ENCODE data around the gene HSPB2. TPM values are rescaled to one million over a fixed set of nuclear protein-coding genes. Genes with fewer than 3 reads are reported as not detected.

HSPB2 gene
- total and polyA plus RNA-seq, 5 donors from 2014 or later: not detected

- Histone ChIP-seq H3K9me3 (ENCODE audit: control insufficient read depth in 2 of 2, low read length in 2 of 2) (no peaks in the 10 kb centered on the region), H3K4me3 (ENCODE audit: low read depth, low read length) (no peak overlapping the region), H3K36me3 (ENCODE audit: control insufficient read depth, insufficient read depth, low read length) (no peaks in the 10 kb centered on the region), H3K27ac (ENCODE audit: insufficient read depth, low read length, poor library complexity, severe bottlenecking) (no peak overlapping the region), H3K27me3 (ENCODE audit: control insufficient read depth, insufficient read depth, low read length) (peaks cover 22% of the 10 kb centered on the region), H3K4me1 (ENCODE audit: control insufficient read depth, insufficient read depth, low read length, poor library complexity, severe bottlenecking) (no peaks in the 10 kb centered on the region)
- no peaks in the 10 kb centered on the region for H3K9me3 Mint-ChIP-seq
- peaks cover 58% of the 10 kb centered on the region for H3K27me3 Mint-ChIP-seq
- no peak for DNase-seq
- H3K36me3 Mint-ChIP-seq: no peaks in the 10 kb centered on the region
- H3K4me3 Mint-ChIP-seq: no peak overlapping the region
- ATAC-seq (ENCODE audit: low read depth in 2 of 2): no peak
- H3K4me1 Mint-ChIP-seq: no peaks in the 10 kb centered on the region
- H3K27ac Mint-ChIP-seq: no peak overlapping the region
Observed at GRCh38 chr11:111909378-111909777, 3.2 kb upstream of the HSPB2 start.

GRCh38 chr11:111910676-111911562, 1.6 kb upstream of the HSPB2 start:
- Mint-ChIP-seq H3K27me3 (peaks cover 61% of the 10 kb centered on the region), H3K4me3 (no peak overlapping the region), H3K4me1 (no peaks in the 10 kb centered on the region), H3K36me3 (no peaks in the 10 kb centered on the region), H3K27ac (no peak overlapping the region), H3K9me3 (no peaks in the 10 kb centered on the region)
- Histone ChIP-seq H3K27ac (ENCODE audit: insufficient read depth, low read length, poor library complexity, severe bottlenecking) (no peak overlapping the region), H3K4me3 (ENCODE audit: low read depth, low read length) (no peak overlapping the region), H3K36me3 (ENCODE audit: control insufficient read depth, insufficient read depth, low read length) (no peaks in the 10 kb centered on the region), H3K4me1 (ENCODE audit: control insufficient read depth, insufficient read depth, low read length, poor library complexity, severe bottlenecking) (no peaks in the 10 kb centered on the region), H3K27me3 (ENCODE audit: control insufficient read depth, insufficient read depth, low read length) (peaks cover 22% of the 10 kb centered on the region), H3K9me3 (ENCODE audit: control insufficient read depth in 2 of 2, low read length in 2 of 2) (no peaks in the 10 kb centered on the region)
- no peak for DNase-seq
- no peak for ATAC-seq (ENCODE audit: low read depth in 2 of 2)

GRCh38 chr11:111911563-111912401, 752 bp upstream of the HSPB2 start, which contains the start of gene CRYAB:
TSS of gene CRYAB (minus strand) at chr11:111911770. CDS start at chr11:111911724, 46 bp downstream.
- H3K27ac Mint-ChIP-seq: no peak within 1 kb of the TSS
- peaks cover 67% of the 10 kb centered on the region for H3K27me3 Mint-ChIP-seq
- no peak within 1 kb of the TSS for H3K4me3 Mint-ChIP-seq
- Histone ChIP-seq H3K36me3 (ENCODE audit: control insufficient read depth, insufficient read depth, low read length) (no peaks in the 10 kb centered on the region), H3K4me1 (ENCODE audit: control insufficient read depth, insufficient read depth, low read length, poor library complexity, severe bottlenecking) (no peaks in the 10 kb centered on the region), H3K4me3 (ENCODE audit: low read depth, low read length) (no peak within 1 kb of the TSS), H3K27ac (ENCODE audit: insufficient read depth, low read length, poor library complexity, severe bottlenecking) (no peak within 1 kb of the TSS), H3K27me3 (ENCODE audit: control insufficient read depth, insufficient read depth, low read length) (peaks cover 23% of the 10 kb centered on the region), H3K9me3 (ENCODE audit: control insufficient read depth in 2 of 2, low read length in 2 of 2) (no peaks in the 10 kb centered on the region)
- ATAC-seq (ENCODE audit: low read depth in 2 of 2) (no peak), DNase-seq (no peak)
- H3K4me1 Mint-ChIP-seq: no peaks in the 10 kb centered on the region
- no peaks in the 10 kb centered on the region for H3K9me3 Mint-ChIP-seq
- no peaks in the 10 kb centered on the region for H3K36me3 Mint-ChIP-seq

GRCh38 chr11:111913031-111913861, 712 bp downstream of the HSPB2 start:
- Mint-ChIP-seq H3K4me3 (no peak overlapping the region), H3K9me3 (no peaks in the 10 kb centered on the region), H3K27ac (peak overlapping the region in 1 of 3 donors; percentile 9), H3K27me3 (peaks cover 71% of the 10 kb centered on the region), H3K36me3 (no peaks in the 10 kb centered on the region), H3K4me1 (peaks cover 0 to 1% (median 0%) of the 10 kb centered on the region in 4 donors)
- DNase-seq (no peak), ATAC-seq (ENCODE audit: low read depth in 2 of 2) (no peak)
- Histone ChIP-seq H3K27me3 (ENCODE audit: control insufficient read depth, insufficient read depth, low read length) (peaks cover 21% of the 10 kb centered on the region), H3K36me3 (ENCODE audit: control insufficient read depth, insufficient read depth, low read length) (no peaks in the 10 kb centered on the region), H3K4me1 (ENCODE audit: control insufficient read depth, insufficient read depth, low read length, poor library complexity, severe bottlenecking) (no peaks in the 10 kb centered on the region), H3K27ac (ENCODE audit: insufficient read depth, low read length, poor library complexity, severe bottlenecking) (no peak overlapping the region), H3K4me3 (ENCODE audit: low read depth, low read length) (no peak overlapping the region), H3K9me3 (ENCODE audit: control insufficient read depth in 2 of 2, low read length in 2 of 2) (no peaks in the 10 kb centered on the region)

- H3K27ac ChIP-seq (ENCODE audit: insufficient read depth, low read length, poor library complexity, severe bottlenecking): no peak overlapping the region
- Mint-ChIP-seq H3K27ac (peak overlapping the region in 1 of 3 donors; percentile 9), H3K27me3 (peaks cover 71% of the 10 kb centered on the region), H3K9me3 (peaks cover 0 to under 1% (median 0%) of the 10 kb centered on the region in 7 donors), H3K4me1 (peaks cover 0 to 2% (median 0%) of the 10 kb centered on the region in 4 donors), H3K4me3 (no peak overlapping the region), H3K36me3 (no peaks in the 10 kb centered on the region)
- peaks cover 20% of the 10 kb centered on the region for H3K27me3 ChIP-seq (ENCODE audit: control insufficient read depth, insufficient read depth, low read length)
- no peaks in the 10 kb centered on the region for H3K9me3 ChIP-seq (ENCODE audit: control insufficient read depth in 2 of 2, low read length in 2 of 2)
- ATAC-seq (ENCODE audit: low read depth in 2 of 2) (no peak), DNase-seq (no peak)
- H3K4me1 ChIP-seq (ENCODE audit: control insufficient read depth, insufficient read depth, low read length, poor library complexity, severe bottlenecking): no peaks in the 10 kb centered on the region
- no peaks in the 10 kb centered on the region for H3K36me3 ChIP-seq (ENCODE audit: control insufficient read depth, insufficient read depth, low read length)
- no peak overlapping the region for H3K4me3 ChIP-seq (ENCODE audit: low read depth, low read length)
Observed at GRCh38 chr11:111913997-111914396, 1.5 kb downstream of the HSPB2 start.

GRCh38 chr11:111916768-111917167, 4.2 kb downstream of the HSPB2 start:
- H3K4me3 ChIP-seq (ENCODE audit: low read depth, low read length): no peak overlapping the region
- no peaks in the 10 kb centered on the region for H3K4me1 ChIP-seq (ENCODE audit: control insufficient read depth, insufficient read depth, low read length, poor library complexity, severe bottlenecking)
- no peaks in the 10 kb centered on the region for H3K36me3 ChIP-seq (ENCODE audit: control insufficient read depth, insufficient read depth, low read length)
- no peaks in the 10 kb centered on the region for H3K9me3 ChIP-seq (ENCODE audit: control insufficient read depth in 2 of 2, low read length in 2 of 2)
- peaks cover 16% of the 10 kb centered on the region for H3K27me3 ChIP-seq (ENCODE audit: control insufficient read depth, insufficient read depth, low read length)
- H3K27ac ChIP-seq (ENCODE audit: insufficient read depth, low read length, poor library complexity, severe bottlenecking): no peak overlapping the region
- Mint-ChIP-seq H3K4me1 (peaks cover 0 to 2% (median 0%) of the 10 kb centered on the region in 4 donors), H3K36me3 (no peaks in the 10 kb centered on the region), H3K9me3 (peaks cover 0 to 1% (median 0%) of the 10 kb centered on the region in 7 donors), H3K27ac (no peak overlapping the region), H3K4me3 (no peak overlapping the region), H3K27me3 (peaks cover 57% of the 10 kb centered on the region)
- ATAC-seq (ENCODE audit: low read depth in 2 of 2) (no peak), DNase-seq (no peak)

- H3K27ac Mint-ChIP-seq: no peak overlapping the region
- H3K27me3 ChIP-seq (ENCODE audit: control insufficient read depth, insufficient read depth, low read length): peaks cover 16% of the 10 kb centered on the region
- H3K36me3 ChIP-seq (ENCODE audit: control insufficient read depth, insufficient read depth, low read length): no peaks in the 10 kb centered on the region
- H3K9me3 Mint-ChIP-seq: peaks cover 0 to 1% (median 0%) of the 10 kb centered on the region in 7 donors
- peaks cover 59% of the 10 kb centered on the region for H3K27me3 Mint-ChIP-seq
- no peak overlapping the region for H3K4me3 ChIP-seq (ENCODE audit: low read depth, low read length)
- no peaks in the 10 kb centered on the region for H3K36me3 Mint-ChIP-seq
- H3K9me3 ChIP-seq (ENCODE audit: control insufficient read depth in 2 of 2, low read length in 2 of 2): no peaks in the 10 kb centered on the region
- H3K4me3 Mint-ChIP-seq: no peak overlapping the region
- no peak for DNase-seq
- no peak for ATAC-seq (ENCODE audit: low read depth in 2 of 2)
- H3K4me1 Mint-ChIP-seq: peaks cover 0 to 2% (median 0%) of the 10 kb centered on the region in 4 donors
- H3K27ac ChIP-seq (ENCODE audit: insufficient read depth, low read length, poor library complexity, severe bottlenecking): no peak overlapping the region
- H3K4me1 ChIP-seq (ENCODE audit: control insufficient read depth, insufficient read depth, low read length, poor library complexity, severe bottlenecking): no peaks in the 10 kb centered on the region
Observed at GRCh38 chr11:111917312-111917711, 4.8 kb downstream of the HSPB2 start.

All from CD4-positive, CD25-positive, alpha-beta regulatory T cell (primary cell).